Amygdala (tissue), 56 donors: Measurements from ENCODE around the gene UBASH3B.

Experiments
- DNase-seq, 56 donors: peaks; one replicate each; lab custom pipeline; 2025; lab: John Stamatoyannopoulos, UW

Gene UBASH3B

DNA sequence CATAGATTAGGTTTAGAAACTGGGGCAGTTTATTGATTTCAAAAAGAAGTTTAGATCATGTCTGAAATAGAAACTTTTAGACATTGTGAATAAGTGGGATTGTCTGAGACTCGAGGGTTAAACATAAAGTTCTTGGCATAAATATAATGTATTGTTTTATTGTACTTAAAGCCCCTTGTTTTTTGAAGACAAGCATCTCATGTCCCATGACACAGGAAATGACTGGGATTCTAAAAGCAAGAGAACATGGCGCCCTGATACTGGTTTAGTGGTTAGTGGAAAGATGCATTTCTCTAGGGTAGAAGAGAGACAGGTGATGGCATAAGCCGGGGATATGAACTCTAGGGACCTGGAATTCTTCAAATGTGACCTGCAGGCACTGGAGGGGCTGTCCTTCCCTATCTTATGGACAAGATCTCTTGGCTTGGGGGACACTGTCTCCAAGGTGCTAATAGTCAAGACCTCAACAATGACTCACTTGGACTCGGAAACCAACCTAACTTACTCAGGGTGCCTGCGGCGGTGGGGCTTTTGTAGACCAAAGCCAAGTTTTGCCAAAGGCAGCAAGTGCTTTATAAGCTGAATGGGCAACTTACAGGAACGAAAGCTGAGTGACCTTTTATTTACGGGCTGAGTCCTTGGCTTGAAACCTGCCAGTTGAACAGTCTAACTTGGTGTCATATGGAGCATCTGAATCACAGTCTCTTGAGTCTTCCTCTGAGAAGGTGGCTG is 48.2 kb downstream of the UBASH3B start:
- DNase-seq: no peak

DNA sequence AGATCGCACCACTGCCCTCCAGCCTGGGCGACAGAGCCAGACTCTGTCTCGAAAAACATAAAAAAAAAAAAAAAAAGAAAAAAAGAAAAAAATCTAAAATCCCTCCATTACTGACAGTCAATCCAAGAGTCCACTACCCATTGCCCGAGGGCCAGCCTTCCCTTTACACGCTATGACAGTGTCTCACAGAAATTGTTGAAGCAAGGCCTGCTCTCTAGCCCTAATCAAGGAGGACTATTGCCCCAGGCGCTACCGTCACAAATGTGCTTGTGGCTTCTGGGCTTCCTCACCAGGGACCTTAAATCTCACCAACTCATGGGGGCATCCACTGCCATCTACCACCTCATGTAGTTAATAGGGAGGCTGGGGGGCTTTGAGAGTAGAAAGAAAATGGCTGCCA is 49.9 kb downstream of the UBASH3B start:
- DNase-seq: no peak

DNA sequence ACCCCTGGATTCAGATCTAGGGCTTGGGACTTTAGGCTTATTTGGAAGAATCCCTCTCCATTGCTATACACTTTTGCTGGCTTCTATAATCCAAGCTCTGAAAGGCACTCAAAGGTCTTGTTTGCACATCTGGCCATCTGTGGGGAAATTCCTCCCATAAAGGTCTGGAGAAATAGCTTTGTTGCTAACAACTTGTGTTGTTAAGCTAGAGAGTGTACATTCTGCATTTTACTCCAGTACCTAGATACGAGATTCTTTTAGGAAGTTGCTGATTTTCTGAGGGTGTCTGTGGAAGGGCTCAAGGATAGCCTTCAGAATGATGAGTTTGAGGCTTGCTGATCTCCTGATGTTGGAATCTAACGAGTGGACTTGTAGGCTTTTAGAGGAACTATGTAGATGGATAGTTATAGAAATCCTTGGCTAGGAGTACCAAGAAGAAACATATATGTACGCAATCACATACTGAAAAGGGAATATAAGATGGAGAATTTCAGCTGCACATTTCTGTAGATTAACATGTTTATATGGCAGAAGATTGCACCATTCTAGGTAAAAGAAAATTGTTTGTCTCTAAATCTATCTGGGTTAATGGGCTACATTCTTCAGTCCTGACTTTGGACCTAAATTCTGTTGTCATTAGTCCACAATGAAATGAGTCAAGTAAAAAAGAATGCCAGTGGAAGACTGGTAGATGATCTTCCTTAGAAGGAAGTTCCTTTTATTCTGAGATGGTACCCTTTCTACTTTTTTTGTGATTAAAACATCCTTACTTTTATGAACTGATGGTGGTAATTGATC is 51.0 kb downstream of the UBASH3B start:
- no peak for DNase-seq

DNA sequence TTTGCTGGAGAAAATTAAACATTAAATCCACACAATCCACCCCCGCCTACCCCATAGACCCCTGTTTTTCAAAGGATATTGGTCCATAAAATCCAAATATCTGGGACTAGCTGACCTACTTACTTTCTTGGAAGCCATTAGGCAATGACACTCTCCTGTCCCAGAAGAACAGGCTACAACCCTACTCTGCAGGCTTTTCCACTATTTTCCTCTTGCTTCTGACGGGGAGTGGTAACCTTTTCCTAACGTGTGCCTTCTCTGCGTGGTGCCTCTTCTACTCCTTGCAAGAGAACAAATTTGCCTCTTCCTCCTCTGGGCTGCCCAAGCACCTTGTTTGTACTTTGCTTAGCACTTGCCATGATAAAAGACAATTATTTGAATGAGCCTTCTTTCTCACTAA is 51.6 kb downstream of the UBASH3B start:
- DNase-seq: no peak

DNA sequence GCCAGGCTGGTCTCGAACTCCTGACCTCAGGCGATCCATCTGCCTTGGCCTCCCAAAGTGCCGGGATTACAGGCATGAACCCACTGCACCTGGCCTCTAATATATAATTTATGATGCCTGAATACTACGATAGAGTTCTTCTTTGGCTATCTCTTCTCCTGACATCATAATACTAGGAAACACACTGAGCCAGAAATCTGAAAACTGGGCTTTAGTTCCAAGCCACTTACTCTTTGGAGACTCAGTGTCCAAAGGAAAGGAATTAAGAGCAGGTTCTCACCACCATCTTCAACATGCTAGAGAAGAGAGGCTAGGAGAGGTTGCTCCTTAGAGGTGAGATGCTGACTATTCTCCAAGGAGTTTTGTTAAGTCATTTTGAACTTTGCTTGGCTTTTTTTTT is 52.4 kb downstream of the UBASH3B start:
- DNase-seq: no peak

DNA sequence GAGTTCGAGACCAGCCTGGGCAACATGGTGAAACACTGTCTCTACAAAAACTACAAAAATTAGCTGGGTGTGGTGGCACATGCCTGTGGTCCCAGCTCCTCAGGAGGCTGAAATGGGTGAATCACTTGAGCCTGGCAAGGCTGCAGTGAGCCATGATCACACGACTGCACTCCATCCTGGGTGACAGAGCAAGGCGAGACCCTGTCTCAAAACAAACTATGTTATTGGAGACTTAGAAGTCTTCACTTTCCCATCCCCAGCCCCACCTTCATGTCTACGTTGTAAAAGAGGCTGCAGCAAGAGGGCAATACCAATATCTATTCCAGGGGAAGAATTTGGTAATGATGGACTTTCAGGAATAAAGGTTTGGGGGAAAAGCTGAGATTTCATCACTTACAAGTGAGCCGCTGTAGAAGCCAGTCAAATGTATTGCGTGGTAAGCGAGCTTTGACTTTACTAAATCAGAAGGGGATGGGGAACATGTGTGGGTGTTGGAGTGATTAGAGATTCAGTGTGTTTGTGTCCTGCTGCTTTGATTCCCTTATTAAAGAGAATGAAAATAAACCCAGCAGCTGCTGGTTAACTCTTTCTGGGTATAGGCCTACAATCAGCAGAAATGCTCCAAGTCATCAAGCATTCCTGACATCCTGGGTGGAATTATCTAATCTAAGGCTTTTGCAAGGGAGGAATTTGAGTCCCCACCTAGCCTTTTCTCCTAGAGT is 53.7 kb downstream of the UBASH3B start:
- peak in 1 of 56 donors; percentile 10 for DNase-seq

DNA sequence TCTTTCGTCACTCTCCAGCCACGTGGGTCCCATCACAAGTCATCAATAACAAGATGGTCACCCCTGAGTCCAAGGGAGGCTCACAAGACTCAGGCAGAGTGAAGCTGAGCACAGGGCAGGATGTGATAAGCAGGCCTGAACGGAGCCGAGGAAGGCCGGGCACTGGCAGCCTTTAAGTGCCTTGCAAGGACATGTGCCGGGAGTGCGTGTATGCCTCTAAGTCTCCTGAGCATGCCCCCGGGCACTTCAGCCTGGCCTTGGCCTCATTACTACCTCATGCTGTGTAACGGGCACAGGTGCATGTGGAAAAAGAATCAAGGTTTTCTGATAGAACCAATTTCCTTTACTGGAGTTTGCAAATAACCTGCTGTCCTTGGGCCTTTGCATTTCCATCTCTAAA is 55.8 kb downstream of the UBASH3B start:
- DNase-seq: no peak

DNA sequence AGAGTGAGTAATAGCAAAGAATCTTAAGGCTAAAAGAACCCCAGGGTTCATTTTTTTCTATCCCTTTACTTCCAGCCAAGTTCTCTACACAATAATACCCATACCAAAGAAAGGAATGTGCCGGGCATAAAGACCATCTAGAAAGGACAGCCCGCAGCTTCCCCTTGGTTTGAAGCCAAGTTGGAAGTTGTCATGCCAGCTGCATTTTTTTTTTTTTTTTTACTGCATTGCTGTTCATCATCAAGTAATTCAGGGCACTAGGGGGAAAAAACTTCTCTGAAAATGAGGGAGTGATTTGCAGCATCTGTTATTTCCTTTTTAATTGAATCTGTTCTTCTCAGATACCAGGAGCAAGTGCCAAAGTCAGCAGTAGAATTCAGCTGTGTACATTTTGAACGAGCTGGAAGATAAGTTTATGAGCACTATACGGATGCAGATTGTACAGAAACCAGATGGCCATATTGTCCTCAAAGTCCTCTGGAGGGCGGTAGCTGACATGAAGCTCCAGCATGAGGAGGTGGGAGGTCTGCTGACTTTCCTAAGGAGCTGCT is 56.4 kb downstream of the UBASH3B start:
- DNase-seq: no peak

DNA sequence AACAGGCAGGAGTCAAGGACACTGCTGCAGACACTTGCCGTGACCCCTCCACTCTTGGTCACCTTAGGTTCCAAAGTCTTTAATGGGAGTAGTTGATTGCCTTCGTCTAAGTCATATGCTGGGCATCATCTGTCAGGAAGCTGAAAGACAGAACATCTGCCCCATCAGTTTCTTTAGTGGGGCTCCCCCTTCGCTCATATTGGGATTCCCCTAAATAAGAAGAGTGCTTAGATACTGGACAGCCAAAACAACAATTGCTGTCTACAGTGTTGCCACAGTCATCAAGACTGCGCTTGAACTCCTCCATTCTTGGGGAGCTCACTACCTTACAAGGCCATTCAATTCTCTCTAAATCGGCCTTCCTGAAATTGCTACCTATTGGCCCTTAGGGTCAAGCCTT is 58.5 kb downstream of the UBASH3B start:
- DNase-seq: no peak

DNA sequence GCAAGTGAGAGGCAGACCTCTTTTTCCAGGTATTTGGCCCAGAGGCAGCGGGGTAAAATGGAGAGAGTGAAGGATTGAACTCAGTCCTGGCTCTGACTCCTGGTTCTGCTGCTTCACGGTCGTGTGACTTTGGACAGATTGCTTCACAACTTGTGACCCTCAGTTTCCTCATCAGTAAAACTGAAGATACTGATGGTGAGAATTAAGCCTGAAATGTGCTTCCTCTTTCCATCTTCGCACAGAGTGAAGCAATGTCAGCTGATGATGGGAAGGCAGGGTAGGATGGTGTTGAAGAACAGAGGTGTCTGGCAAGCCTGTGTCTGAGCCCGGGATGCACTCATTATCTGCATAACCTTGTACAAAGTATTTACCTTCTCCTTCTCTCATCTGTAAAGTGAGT is 59.0 kb downstream of the UBASH3B start:
- DNase-seq: no peak

DNA sequence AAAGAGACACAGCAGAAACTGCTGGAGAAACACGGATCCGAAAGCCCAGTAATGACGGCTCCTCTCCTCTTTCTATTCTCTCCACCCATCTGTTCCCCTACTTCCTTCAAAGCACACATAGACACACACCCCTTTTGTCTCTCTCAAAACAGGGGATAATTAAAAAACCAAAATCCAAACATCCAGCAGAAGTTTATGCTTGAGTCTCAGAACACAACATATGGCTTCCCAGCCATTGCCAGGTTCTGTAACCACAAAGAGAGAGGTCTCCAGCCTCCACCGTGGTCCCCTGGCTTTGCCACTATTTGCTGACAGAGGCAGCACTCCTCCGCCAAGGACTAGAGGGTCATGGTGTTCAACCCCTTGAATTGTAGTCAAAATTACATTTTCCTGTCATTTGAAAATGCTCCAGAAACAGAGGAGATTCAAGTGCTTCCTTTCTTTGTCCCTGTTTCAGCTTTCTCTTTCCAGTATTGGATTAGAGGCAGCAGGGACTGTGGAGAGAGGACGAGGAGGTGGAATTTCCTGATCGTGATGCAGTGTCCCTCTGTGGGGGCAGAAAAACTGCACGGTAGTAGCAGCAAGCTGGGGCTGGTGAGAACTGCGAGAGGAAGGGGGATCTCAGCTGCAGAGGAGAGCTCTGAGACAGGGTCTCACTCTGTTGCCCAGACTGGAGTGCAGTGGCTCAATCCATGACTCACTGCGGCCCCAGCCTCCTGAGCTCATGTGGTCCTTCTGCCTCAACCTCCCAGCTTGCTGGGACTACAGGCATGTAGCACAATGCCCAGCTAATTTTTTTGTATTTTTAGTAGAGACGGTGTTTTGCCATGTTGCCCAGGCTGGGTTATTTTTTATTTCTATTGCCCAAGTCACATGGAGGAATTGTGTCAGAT is 60.3 kb downstream of the UBASH3B start:
- no peak for DNase-seq

DNA sequence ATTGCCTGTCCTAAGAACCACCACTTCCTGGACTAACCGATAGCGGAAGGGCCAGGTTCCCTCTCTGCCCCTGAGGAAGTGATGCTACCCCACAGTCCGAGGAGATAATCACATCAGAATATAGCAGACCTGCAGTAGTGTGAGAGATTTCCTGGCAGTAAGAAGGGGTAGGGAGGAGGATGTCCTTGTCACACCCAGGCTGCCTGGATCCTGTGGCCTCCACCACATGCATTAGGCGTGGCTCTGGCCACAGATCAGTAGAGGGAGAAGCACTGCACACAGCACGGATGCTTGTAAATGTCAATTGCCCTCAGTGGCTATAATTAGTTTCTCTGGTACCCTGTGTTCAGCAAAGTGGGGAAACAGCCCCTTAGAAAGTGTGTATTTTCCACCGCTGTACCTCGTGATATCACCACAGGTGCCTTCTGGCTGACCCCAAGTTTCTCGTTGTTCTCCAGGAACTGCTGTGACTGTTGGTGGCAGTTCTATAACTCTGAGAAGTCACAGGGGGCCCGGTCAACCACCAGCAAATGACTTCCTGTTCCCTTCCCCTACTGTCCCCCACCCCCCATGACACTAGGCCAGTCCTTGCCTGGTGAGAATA is 61.8 kb downstream of the UBASH3B start:
- no peak for DNase-seq

DNA sequence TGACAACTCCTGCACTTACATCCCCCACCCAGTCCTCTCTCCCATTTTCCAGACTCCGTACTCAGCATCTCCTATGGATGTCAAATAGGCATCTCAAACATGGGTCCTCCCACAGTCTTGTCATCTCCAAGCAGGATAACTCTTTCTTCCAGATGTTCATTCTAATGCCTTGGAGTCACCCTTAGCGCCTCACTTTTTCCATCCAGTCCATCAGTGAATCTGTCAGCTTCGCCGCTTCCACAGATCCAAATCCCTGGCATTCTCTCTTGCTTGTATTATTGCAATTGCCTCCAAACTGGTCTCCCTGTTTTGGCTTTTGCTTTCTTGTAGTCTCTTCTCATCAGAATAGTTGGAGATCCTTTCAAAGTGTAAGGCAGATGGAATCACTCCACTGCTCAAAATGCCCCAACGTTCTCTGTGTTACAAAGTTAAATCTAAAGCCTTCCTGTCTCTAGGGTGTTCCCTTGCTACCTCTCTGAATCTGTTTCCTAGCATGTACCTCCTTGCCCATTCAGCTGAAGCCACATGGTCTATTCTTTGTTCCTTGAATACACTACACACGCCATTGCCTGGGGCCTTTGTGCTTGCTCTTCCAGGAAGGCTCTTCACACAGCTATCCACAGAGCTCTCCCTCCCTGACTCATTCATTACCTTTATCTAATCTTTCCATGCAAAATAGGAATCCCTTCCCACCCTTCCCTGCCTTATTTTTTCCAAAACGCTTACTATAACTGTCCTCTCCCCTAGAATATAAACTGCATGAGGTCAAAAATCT is 64.8 kb downstream of the UBASH3B start:
- DNase-seq: no peak

DNA sequence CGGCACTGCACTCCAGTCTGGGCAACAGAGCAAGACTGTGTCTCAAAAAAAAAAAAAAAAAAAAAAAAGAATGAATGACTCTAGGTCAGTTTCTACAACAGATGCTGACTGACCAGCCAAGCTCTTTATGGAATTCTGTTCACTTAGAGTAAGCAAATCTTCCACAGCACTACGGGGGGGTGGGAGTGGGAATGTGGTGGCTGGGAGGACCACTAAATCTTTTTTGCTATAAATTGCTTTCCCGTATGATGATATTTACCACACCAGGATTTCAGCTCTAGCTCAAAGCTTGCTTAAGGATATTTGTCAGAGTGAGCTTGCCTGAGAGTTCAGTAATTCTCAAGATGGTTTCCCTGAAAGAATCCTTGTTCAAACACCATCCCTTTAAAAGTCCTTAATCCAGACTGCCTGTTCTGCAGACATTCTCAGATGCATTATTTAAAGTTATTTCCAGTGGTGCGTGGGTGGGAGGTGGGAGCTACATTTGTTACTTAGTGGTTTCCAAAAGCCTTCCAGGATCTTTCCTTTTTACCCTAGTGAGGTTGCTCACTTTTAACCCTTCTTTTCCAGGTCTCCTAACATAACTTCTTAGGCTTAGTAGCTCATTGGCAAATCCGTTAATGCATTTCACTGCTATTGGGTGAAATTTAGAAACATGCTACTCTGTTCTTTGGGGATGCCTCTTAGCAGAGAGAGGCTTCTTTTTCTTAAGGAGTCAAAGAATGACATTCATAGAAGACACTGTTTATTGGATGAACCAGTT is 65.9 kb downstream of the UBASH3B start:
- DNase-seq: no peak

DNA sequence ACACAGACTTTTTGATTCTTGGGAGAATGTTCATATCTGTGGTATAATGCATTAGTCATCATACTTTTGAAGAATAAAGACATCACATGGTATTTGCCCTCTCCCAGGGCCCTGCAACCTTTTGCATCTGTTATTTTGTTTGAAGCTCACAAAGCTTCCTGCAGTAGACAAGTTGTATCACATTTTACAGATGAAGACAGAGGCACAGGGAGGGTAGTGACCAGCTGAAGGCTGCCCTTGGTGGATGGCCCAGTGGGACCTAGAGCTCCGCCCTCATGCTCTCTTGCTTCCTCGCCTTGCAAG is 66.4 kb downstream of the UBASH3B start:
- no peak for DNase-seq

DNA sequence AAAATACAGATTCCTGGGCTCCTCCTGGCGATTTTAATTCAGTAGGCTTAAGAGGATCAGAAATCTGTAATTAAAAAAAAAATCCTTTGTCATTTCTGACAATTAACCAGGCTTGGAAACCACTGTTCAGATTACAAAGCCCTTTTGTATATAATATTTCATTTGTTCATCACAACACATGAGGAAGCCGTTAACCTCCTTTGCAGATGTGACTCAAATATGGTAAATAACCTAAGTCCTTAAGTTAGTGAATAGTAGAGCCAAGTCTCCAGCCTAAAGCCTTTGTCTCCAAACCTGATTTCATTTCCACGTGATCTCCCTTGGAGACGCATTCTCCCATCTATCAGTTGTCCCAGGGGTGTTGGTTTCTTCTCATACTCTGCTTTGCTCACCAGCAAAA is 67.6 kb downstream of the UBASH3B start:
- no peak for DNase-seq

DNA sequence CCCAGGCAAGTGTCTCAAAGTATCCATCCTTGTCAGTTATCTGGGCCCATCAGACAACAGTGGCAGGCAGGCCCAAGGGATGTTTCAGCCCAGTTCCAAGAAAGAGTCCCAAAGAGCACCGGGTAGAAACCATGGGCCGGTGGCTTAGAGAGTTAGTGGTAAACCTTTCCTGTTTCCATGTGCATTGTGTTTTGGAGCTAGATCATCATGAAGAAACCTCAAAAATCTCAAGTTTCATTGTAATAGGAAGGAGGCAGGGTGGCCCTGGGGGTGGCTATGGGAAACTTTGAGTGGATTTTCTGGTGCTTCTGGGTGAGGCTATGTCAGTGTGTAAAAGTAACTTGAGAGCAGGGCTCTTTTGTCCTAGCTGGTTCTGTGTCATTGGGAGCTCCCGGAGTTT is 68.1 kb downstream of the UBASH3B start:
- no peak for DNase-seq

DNA sequence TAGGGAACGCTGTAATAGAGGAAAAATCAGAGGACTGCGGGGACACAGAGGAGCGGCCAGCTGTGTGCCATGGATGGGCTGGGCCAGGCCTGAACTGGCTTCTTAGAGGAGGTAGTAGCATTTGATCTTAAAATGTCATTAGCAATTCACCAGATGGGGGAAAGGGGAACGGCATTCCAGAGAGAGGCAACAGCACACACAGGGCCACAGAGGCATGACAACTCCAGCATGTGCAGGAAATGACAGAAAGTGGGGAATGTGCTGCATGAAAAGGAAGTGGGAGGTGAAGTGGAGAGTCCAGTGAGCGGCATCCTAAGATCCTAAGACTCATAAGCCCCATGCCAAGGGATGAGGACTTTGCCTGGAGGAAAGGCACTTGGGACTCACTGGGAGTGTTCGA is 69.0 kb downstream of the UBASH3B start:
- no peak for DNase-seq
